Measurements from ENCODE around the gene EHBP1.

- TF ChIP-seq CTCF (IDR thresholded peaks at IDR 0.05) (no peak), POLR2A (IDR thresholded peaks at IDR 0.05) (no peak)
Observed at GRCh38 chr2:62765619-62766376, 60.3 kb downstream of the EHBP1 start.

Measured in uterus (tissue), 2 donors.